GM19395 (cell line): ENCODE results near the gene PIP4K2C.

Experiments
- ATAC-seq: cut with Tn5 transposase; IDR thresholded peaks from one replicate; pipeline ENCODE4 v1.9.1; 2021; ENCODE audit warnings: mild to moderate bottlenecking, moderate library complexity; ENCODE audit not compliant: unreplicated experiment

PIP4K2C gene

GRCh38 chr12:57620245-57620935 is 29.4 kb downstream of the PIP4K2C start:
- ATAC-seq, result no peak

GRCh38 chr12:57620936-57621496 is 30.0 kb downstream of the PIP4K2C start:
- no peak for ATAC-seq

- peak; percentile 68 for ATAC-seq
Measured at GRCh38 chr12:57621497-57622292, 30.7 kb downstream of the PIP4K2C start.

DNA sequence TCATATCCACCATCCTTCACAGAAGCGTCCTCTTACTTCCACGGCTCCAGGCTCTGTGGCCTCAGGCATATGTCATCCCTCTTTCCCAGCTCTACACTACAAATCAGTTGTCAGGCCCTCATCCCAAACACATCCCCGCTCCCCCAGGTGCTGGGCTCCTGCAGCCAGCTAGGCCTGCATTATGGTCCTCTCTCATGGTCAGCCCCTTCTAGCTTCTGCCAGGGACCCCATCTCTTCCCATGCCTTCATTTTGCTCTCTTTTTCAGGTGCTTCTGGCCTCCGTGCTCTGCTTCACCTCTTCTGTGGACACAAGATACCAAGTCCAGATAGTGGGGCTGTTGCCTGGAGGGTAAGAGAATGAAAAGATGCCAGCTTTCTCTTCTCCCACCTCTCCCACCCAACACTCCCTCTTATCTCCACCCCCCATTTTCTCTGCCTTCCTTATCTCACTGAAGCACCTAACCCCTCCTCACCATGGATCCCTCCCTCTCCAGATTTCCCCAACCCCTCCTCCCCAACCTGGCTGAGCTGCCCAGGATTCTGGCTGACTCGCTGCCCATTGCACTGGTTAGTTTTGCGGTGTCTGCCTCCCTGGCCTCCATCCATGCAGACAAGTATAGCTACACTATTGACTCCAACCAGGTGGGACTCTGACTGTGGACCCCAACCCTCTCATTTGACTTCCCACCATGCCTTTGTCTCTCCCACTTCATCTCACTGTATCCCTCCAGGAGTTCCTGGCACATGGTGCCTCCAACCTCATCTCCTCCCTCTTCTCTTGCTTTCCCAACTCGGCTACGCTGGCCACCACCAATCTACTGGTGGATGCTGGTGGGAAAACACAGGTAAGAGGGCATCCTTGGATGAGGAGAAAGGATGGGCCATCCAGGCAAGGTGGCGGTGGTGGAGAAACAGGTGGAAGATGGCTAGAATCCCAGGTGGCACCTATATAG is 31.6 kb downstream of the PIP4K2C start:
- no peak for ATAC-seq

GRCh38 chr12:57623385-57623784 is 32.4 kb downstream of the PIP4K2C start:
- no peak for ATAC-seq

- ATAC-seq, result no peak
Measured at GRCh38 chr12:57623811-57624390, 32.9 kb downstream of the PIP4K2C start.

GRCh38 chr12:57624441-57625220 is 33.6 kb downstream of the PIP4K2C start:
- no peak for ATAC-seq

GRCh38 chr12:57625261-57626032 is 34.5 kb downstream of the PIP4K2C start:
- ATAC-seq, result no peak

DNA sequence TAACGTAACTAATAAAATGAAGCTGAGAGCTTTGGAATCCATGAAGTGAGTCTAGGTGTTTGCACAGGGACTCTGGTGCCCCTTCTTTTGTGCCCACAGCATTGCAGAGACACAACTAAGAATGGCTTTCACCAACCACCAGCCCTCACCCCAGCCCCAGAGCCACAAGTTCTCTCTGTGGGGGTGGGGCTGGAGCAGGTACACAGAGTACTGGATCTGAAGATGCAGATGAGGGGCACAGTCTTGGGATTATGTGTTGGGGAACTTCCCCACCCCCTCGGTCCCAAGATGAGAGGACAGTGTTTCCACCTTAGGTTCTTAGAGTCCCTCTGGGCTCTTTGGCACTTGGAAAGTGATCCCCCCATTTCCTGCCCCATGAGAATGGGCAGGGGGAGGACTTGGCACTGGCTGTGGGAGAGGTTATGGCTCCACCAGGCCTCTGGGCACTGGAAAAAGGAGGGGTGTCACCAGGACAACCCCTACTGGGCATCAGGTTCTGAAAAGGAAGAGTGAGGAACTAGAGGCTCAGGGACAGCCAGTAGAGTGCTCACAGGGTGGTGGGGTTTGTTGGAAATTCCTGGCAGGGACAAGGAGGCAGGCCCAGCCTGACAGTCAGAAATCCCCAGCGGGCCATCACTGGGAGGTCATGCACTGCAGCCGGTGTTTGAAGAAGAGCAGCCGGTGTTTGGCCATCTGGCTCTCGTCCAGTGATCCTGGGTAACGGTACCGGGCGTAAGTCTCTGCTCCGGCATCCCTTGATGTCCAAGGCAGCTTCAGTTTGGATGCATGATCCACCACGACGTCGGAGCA is 35.3 kb downstream of the PIP4K2C start:
- no peak for ATAC-seq

DNA sequence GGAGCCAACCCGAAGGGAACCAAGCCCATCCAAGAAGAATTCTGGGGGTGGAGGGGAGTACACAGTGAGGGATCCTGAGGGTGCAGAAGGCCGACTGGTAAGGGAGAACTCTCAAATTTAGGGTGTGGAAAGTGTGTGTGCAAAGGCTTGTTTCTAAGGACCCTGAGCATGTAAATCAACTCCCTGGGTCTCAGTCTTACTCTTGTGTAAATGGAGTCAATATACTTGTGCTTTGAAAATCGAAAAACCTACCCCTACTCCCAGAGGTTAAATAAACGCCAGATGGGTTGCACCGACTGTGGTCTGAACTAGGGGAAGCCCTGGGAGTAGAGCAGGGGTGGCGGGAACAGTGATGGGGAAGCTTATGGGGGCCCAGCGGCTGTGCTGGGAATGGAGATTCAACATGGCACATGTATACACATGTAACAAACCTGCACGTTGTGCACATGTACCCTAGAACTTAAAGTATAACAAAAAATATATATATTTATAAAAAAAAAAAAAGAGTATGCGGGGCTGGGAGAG is 36.0 kb downstream of the PIP4K2C start:
- no peak for ATAC-seq

DNA sequence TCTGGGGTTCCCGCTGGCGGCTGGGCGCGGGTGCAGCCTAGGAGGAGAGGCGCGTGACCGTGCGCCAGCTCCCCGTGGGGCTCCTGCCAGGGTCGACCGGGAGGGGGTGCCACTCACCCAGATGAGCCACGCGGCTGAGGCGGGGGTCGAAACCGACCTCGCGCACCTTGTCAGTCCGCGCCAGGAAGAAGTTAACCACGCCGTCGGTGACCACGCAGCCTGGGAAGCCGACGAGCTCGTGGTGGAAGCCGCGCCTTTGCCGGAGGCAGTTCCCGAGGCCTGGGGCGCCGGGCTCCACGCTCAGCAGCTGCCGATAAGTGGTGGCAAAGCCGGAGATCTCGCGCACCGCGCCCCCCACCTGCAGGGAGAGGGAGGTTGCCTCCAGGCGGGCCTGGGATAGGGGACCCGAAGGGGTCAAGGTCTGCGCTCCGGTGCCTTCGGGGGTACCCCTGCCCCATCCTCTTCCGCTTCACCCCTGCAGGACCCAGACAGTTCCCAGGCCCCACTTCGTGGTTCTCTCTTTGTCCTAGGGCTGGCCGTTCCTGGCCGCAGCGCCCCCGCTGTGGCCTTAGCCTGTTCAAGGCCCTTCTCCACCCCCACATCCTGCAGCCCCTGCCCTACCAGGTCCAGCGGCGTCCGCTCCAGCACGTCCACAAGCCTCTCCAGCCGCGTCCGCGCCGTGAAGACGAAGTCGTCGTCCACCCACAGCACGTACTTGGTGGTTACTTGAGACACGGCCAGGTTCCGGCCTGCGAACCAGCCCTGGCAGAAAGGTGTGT is 36.7 kb downstream of the PIP4K2C start:
- no peak for ATAC-seq

GRCh38 chr12:57628280-57629191 is 37.5 kb downstream of the PIP4K2C start:
- no peak for ATAC-seq

GRCh38 chr12:57629897-57630471 is 39.0 kb downstream of the PIP4K2C start:
- ATAC-seq, result no peak

- ATAC-seq, result no peak
Measured at GRCh38 chr12:57630891-57631433, 40.0 kb downstream of the PIP4K2C start.

- no peak for ATAC-seq
Measured at GRCh38 chr12:57631566-57632072, 40.6 kb downstream of the PIP4K2C start.
